ENCODE results near the gene INHBE.

- TF ChIP-seq TOX (CRISPR knock-in tag; IDR thresholded peaks at IDR 0.05; ENCODE audit: borderline replicate concordance) (no peak), PATZ1 (CRISPR knock-in tag; IDR thresholded peaks at IDR 0.05; ENCODE audit: borderline replicate concordance) (no peak), ESRRG (CRISPR knock-in tag; IDR thresholded peaks at IDR 0.05) (no peak), CREB5 (CRISPR knock-in tag; IDR thresholded peaks at IDR 0.05; ENCODE audit: low read depth) (no peak), TSHZ2 (CRISPR knock-in tag; IDR thresholded peaks at IDR 0.05) (no peak)
Observed at GRCh38 chr12:57479376-57480115, 24.4 kb downstream of the INHBE start, which contains the start of gene ARHGAP9.

Measured in SK-N-SH treated with all-trans-retinoic acid at 6 μM for 48 hours (cell line).